ENCODE results near the gene ABI2.

The ABI2 gene

DNA sequence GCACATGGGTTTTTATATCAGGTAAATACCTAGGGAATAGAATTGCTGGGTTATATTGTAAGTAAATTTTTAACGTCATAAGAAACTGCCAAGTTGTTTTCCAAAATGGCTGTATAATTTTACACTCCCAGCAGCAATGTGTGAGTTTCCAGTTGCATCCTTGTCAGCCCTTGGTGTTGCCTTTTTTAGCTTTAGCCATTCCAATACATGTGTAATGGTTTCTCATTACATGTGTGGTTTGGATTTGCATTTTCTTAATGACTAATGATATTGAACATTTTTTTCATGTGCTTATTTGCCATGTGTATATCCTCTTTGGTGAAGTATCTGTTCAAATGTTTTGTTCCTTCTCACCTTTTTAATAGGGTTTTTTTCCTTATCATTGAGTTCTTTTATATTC, 70.8 kb downstream of the ABI2 start:
- H3K4me3 ChIP-seq (ENCODE audit: control insufficient read depth, low read depth, low read length): no peak overlapping the region
- DNase-seq (ENCODE audit: low read depth): no peak
- TF ChIP-seq, protein P1, sequence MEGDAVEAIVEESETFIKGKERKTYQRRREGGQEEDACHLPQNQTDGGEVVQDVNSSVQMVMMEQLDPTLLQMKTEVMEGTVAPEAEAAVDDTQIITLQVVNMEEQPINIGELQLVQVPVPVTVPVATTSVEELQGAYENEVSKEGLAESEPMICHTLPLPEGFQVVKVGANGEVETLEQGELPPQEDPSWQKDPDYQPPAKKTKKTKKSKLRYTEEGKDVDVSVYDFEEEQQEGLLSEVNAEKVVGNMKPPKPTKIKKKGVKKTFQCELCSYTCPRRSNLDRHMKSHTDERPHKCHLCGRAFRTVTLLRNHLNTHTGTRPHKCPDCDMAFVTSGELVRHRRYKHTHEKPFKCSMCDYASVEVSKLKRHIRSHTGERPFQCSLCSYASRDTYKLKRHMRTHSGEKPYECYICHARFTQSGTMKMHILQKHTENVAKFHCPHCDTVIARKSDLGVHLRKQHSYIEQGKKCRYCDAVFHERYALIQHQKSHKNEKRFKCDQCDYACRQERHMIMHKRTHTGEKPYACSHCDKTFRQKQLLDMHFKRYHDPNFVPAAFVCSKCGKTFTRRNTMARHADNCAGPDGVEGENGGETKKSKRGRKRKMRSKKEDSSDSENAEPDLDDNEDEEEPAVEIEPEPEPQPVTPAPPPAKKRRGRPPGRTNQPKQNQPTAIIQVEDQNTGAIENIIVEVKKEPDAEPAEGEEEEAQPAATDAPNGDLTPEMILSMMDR (IDR thresholded peaks at IDR 0.05; ENCODE audit: control insufficient read depth, insufficient read depth, low read depth, low read length, missing control alignments): no peak

DNA sequence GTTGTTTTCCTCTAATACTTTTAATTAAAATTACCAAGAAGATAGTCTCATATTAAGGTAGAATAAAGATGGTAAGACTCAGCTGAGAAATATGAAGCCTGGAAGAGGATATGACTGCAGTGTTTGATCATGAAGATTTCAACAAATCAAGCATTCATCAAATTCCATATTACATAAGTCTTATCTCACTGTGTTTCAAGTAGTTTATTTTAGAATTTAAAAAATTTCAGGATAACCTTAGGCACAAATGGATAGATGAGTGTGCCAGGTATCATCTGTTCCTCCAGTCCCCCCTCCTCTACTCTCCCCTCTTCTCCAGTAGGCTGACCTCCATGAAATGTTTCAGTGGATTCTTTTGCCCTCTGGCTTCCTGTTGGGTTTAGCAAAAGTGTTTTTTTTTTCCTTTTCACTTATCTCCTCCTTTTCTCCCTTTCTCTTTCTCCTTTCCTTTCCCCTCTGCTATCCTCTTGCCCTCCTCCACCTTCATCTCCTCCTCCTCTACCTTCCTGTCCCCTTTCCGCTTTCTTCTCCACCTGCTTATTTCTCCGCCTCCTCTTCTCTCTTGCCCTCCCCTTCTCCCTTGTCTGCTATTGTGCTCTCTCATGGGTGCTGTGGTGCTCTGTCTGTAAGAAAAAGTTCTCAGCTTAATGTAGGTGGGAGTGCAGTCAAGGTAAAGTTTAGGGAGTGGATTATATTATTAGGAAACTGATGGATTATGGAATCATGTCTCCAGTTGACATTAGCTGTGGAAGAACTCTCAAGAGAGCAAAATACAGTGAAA, 72.8 kb downstream of the ABI2 start:
- TF ChIP-seq, protein P1 (IDR thresholded peaks at IDR 0.05; ENCODE audit: control insufficient read depth, insufficient read depth, low read depth, low read length, missing control alignments): no peak
- DNase-seq (ENCODE audit: low read depth): no peak

DNA sequence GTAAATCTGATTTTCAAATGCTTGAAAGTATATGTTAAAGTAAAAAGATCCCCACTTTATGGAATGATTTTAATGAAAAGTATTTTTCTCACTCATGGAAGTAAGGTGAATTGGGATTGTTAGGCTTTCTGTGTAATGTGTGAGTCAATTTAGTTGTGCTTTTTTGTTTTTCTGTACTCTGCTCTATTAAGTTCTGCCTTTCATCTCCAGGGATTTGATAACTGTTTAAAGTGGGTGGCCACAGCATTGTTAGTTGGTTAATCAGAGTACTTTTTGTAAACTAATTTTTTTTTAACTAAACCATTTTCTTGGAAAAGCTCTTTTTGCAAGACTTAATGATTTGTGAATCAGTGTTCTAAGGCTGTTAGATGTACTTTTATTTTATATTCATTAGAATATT, 76.8 kb downstream of the ABI2 start:
- TF ChIP-seq, protein P1 (IDR thresholded peaks at IDR 0.05; ENCODE audit: control insufficient read depth, insufficient read depth, low read depth, low read length, missing control alignments): no peak
- DNase-seq (ENCODE audit: low read depth): no peak
- H3K4me3 ChIP-seq (ENCODE audit: control insufficient read depth, low read depth, low read length): no peak overlapping the region

More for the DNA sequence above, 72.8 kb downstream of the ABI2 start:
- no peak overlapping the region for H3K4me3 ChIP-seq (ENCODE audit: control insufficient read depth, low read depth, low read length)

DNA sequence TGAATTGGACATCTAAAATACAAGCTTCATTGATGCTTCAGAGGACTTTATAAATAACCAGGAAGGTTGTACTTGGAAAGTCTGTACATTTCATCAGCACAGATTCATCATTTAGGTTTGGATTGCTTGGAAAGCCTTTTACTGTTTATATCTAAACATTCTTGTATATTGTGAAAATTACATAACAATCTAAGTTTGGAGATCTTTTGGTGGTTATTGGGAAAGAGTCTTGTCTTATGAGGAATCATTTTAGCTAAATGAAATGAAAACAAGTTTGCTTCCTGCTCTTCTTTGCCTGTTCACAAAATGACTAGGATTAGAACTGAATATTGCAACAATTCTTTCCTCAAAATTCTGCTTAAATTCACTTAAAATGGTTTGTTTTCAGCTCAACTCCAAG, 79.3 kb downstream of the ABI2 start:
- no peak overlapping the region for H3K4me3 ChIP-seq (ENCODE audit: control insufficient read depth, low read depth, low read length)
- no peak for DNase-seq (ENCODE audit: low read depth)
- TF ChIP-seq, protein P1 (IDR thresholded peaks at IDR 0.05; ENCODE audit: control insufficient read depth, insufficient read depth, low read depth, low read length, missing control alignments): no peak

DNA sequence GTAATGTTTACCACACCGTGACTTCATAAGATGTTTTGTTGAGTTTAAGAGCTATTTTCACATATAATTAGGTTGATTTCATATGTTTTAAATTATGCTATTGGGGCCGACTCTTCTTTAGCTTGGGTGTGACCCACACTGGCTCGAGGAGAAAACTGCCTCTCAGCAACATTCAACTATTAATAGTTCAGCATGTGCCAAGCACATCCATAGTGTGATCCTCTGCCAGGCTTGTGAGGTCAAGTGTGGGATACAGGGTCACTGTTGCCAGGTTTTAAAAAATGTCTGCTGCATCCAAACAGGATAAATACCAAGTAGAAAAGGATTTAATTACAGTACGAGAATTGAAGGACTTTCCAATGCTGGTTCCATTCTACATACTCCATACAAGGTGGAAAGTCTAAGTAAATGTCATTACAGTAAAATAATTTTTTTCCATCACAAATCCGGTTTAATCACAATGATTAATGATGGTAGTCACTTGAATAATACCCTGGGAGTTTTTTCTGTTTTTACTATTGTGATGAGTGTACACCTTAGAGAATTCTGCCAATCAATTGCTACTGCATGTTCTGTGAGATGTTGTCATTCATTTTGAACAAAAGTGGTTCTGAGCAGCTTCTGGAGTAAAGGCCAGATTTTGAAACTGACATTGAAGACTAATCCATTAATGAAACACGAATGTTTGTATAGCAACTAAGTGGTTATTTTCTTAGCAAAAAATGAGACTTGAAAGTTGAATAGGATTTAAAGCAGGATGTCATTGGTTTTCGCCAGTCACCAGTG, 84.5 kb downstream of the ABI2 start:
- no peak overlapping the region for H3K4me3 ChIP-seq (ENCODE audit: control insufficient read depth, low read depth, low read length)
- TF ChIP-seq, protein P1 (IDR thresholded peaks at IDR 0.05; ENCODE audit: control insufficient read depth, insufficient read depth, low read depth, low read length, missing control alignments): no peak
- no peak for DNase-seq (ENCODE audit: low read depth)

DNA sequence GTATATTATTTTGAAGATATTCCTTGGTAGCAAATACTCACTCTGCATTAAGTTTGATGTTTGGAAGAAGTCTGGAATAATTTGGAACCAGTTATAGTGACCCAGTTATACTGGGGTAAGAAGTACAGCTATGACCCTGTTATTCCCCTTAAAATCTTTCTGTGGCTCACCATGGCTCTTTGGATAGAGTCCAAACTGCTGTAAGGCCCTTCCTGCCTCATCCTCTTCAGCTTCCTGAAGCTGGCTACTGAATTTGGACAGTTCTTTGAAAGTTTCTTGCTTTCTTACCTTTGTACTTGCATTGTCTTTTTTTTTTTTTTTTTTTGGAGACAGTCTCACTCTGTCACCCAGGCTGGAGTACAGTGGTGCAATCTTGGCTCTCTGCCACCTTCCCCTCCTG, 85.6 kb downstream of the ABI2 start:
- no peak for DNase-seq (ENCODE audit: low read depth)
- TF ChIP-seq, protein P1 (IDR thresholded peaks at IDR 0.05; ENCODE audit: control insufficient read depth, insufficient read depth, low read depth, low read length, missing control alignments): no peak
- H3K4me3 ChIP-seq (ENCODE audit: control insufficient read depth, low read depth, low read length): no peak overlapping the region

Measured in AG09309 (cell line).